OCI-LY7 (cell line): ENCODE data around the gene RUFY3. TPM values are rescaled to one million over a fixed set of nuclear protein-coding genes. Genes with fewer than 3 reads are reported as not detected.

Experiments used
- BruUV-seq: library from RNA; stranded (reverse); fragments of 400-500 nt; replicated peaks from 2 replicates; lab custom pipeline; 2021; lab: Mats Ljungman, UMichigan
- CTCF ChIA-PET: fragments of 300-600 bp; sonication (Branson Sonifier 250); formaldehyde crosslinking; loops from one replicate; lab custom pipeline; 2022; ENCODE audit warnings: antibody characterized with exemption; ENCODE audit not compliant: unreplicated experiment; lab: Charles Lee
- POLR2A ChIA-PET: fragments of 300-600 bp; sonication (Branson Sonifier 250); formaldehyde crosslinking; loops from one replicate; lab custom pipeline; 2022; ENCODE audit warnings: antibody characterized with exemption; lab: Charles Lee
- DNase-seq: peaks from one replicate; pipeline ENCODE4 v3.0.0-alpha.2; 2015; ENCODE audit warnings: low spot score
- H2AFZ ChIP-seq: fragments of 200-600 bp; sonication (generic), shearing (Covaris generic); 2 replicates; pipeline ENCODE4 v1.6.1; 2014; ENCODE audit warnings: mild to moderate bottlenecking, antibody characterized with exemption, low read length, moderate library complexity
- H3K27ac ChIP-seq: fragments of 200-600 bp; sonication (generic); 2 replicates; pipeline ENCODE4 v1.5.1; 2014; ENCODE audit warnings: mixed run types, low read depth, mild to moderate bottlenecking, moderate library complexity, low read length, inconsistent platforms; ENCODE audit not compliant: poor library complexity, severe bottlenecking
- H3K36me3 ChIP-seq: fragments of 200-600 bp; sonication (generic); 2 replicates; pipeline ENCODE4 v1.6.1; 2014; ENCODE audit warnings: mild to moderate bottlenecking, antibody characterized with exemption, low read length, moderate library complexity, mixed read lengths; ENCODE audit not compliant: insufficient read depth
- H3K4me1 ChIP-seq: fragments of 200-600 bp; sonication (generic); 2 replicates; pipeline ENCODE4 v1.5.1; 2014; ENCODE audit warnings: mild to moderate bottlenecking, low read length; ENCODE audit not compliant: insufficient read depth, poor library complexity, severe bottlenecking
- H3K4me2 ChIP-seq: fragments of 200-600 bp; sonication (generic); 2 replicates; pipeline ENCODE4 v1.6.1; 2014; ENCODE audit warnings: mild to moderate bottlenecking, low read length
- H3K4me3 ChIP-seq: fragments of 200-600 bp; sonication (generic); 2 replicates; pipeline ENCODE4 v1.5.1; 2014; ENCODE audit warnings: mild to moderate bottlenecking, low read depth, low read length; ENCODE audit not compliant: poor library complexity, severe bottlenecking
- H3K79me2 ChIP-seq: fragments of 200-600 bp; sonication (generic); 2 replicates; pipeline ENCODE4 v1.6.1; 2016; ENCODE audit warnings: low read depth, mild to moderate bottlenecking, low read length, moderate library complexity, mixed read lengths; ENCODE audit not compliant: insufficient read depth
- H3K9me2 ChIP-seq: fragments of 200-600 bp; sonication (generic); 2 replicates; pipeline ENCODE4 v1.6.1; 2016; ENCODE audit warnings: mild to moderate bottlenecking, low read length, mixed read lengths; ENCODE audit not compliant: insufficient read depth
- H3K9me3 ChIP-seq: fragments of 200-600 bp; sonication (generic); 2 replicates; pipeline ENCODE4 v1.6.1; 2014; ENCODE audit warnings: mild to moderate bottlenecking, mixed run types, low read length, mixed read lengths
- H4K20me1 ChIP-seq: fragments of 200-600 bp; sonication (generic); 2 replicates; pipeline ENCODE4 v1.6.1; 2014; ENCODE audit warnings: mild to moderate bottlenecking, antibody characterized with exemption, low read length, moderate library complexity, mixed read lengths; ENCODE audit not compliant: insufficient read depth
- EZH2phosphoT487 ChIP-seq: fragments of 200-600 bp; sonication (generic); IDR thresholded peaks from 2 replicates; pipeline ENCODE4 v1.6.1; 2018; ENCODE audit warnings: low read depth, borderline replicate concordance, mild to moderate bottlenecking, mixed run types, antibody characterized with exemption, low read length, moderate library complexity, mixed read lengths
- intact Hi-C: fragments of 100-400 bp; cut with micrococcal nuclease; formaldehyde crosslinking; loops from one replicate; pipeline ENCODE4 v1.10.0; 2022; ENCODE audit not compliant: unreplicated experiment
- total RNA-seq, 2 experiments: library from RNA; depleted of rRNA in 1 of 2; stranded (reverse); fragments of >200 nt in 1 of 2; shearing (Covaris generic) in 1 of 2; gene quantifications; 2 replicates each; pipeline ENCODE4 v1.2.3, GENCODE V29; 2014 to 2022
- TF ChIP-seq, protein P1 (sequence below): fragments of 200-600 bp; sonication (generic); conservative IDR thresholded peaks from 2 replicates; pipeline ENCODE4 v1.5.1; 2014; ENCODE audit warnings: mild to moderate bottlenecking, antibody characterized with exemption, low read length, moderate library complexity, mixed read lengths

The RUFY3 gene
- total RNA-seq, 2 experiments from 2014 or later = 36.4 to 52.2 TPM

DNA sequence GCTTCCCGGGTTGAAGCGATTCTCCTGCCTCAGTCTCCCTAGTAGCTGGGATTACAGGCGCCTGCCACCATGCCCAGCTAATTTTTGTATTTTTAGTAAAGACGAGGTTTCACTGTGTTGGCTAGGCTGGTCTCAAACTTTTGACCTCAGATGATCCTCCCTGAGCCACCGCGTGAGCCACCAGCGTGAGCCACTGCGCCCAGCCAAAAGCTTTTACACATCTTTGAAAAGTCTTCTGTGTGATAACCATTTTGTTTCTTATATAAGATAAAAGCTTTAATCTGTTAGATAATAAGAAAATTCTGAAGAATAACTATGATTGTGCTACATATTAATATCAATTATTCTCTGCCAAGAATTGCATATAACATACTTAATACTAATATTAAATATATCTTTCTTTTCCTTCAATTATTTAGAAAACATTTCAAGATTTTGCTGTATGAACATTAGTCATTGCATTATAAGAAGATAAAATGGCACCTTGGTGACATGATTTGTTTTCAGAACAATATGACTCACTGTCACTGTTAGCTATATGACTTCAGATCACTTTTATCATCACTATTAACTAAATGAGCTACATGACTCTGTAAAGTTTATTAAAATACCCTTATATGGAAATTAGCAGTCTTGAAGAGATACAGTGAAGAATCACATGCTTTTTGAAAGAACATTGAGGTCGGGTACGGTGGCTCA is 33.4 kb downstream of the RUFY3 start:
- Histone ChIP-seq H3K79me2 (peaks cover 15% of the 10 kb centered on the region; the same call in 1 of the 2 replicates), H3K9me2 (no peaks in the 10 kb centered on the region), H2AFZ (peak overlapping the region; percentile 92; the same call in 1 of the 2 replicates), H3K4me3 (peak overlapping the region; percentile 60), H3K27ac (peak overlapping the region; percentile 91), H3K4me2 (peak overlapping the region; percentile 74), H3K36me3 (peaks cover 13% of the 10 kb centered on the region; the same call in 1 of the 2 replicates), H3K4me1 (peaks cover 73% of the 10 kb centered on the region), H4K20me1 (no peaks in the 10 kb centered on the region), H3K9me3 (peaks cover 26% of the 10 kb centered on the region)
- intact Hi-C loops = loop anchor here (2.0 to 5.0 kb wide), 7 partner anchors 18 to 242 kb away; partner anchors contain the start of genes GRSF1 and MOB1B
- peak; percentile 35 for DNase-seq
- ChIA-PET CTCF (no interaction called here), POLR2A (interaction anchor here (0.5 to 3.7 kb wide), 20 partner anchors 8 to 242 kb away, joined by 3 to 37 read pairs (median 4); partner anchors contain the start of genes DCK and JCHAIN)
- TSS peak; percentile 78 for BruUV-seq
- TF ChIP-seq EZH2phosphoT487 = no peak
- TF ChIP-seq, protein P1, sequence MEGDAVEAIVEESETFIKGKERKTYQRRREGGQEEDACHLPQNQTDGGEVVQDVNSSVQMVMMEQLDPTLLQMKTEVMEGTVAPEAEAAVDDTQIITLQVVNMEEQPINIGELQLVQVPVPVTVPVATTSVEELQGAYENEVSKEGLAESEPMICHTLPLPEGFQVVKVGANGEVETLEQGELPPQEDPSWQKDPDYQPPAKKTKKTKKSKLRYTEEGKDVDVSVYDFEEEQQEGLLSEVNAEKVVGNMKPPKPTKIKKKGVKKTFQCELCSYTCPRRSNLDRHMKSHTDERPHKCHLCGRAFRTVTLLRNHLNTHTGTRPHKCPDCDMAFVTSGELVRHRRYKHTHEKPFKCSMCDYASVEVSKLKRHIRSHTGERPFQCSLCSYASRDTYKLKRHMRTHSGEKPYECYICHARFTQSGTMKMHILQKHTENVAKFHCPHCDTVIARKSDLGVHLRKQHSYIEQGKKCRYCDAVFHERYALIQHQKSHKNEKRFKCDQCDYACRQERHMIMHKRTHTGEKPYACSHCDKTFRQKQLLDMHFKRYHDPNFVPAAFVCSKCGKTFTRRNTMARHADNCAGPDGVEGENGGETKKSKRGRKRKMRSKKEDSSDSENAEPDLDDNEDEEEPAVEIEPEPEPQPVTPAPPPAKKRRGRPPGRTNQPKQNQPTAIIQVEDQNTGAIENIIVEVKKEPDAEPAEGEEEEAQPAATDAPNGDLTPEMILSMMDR = no peak

DNA sequence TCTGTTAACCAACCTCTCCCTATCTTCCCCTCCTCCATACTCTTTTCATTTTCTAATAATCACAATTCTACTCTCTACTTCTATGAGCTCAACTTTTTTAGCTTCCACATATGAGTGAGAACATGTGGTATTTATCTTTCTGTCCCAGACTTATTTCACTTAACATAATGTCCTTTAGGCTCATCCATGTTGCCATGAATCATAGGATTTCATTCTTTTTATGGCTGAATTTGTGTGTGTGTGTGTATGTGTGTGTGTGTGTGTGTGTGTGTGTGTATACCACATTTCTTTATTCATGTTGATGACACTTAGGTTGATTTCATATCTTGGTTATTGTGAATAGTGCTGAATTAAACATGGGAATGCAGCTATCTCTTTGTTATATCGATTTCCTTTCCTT is 37.4 kb downstream of the RUFY3 start:
- Histone ChIP-seq H3K4me2 (no peak overlapping the region), H3K9me3 (peaks cover 11% of the 10 kb centered on the region), H3K9me2 (no peaks in the 10 kb centered on the region), H3K4me3 (no peak overlapping the region), H3K27ac (no peak overlapping the region), H4K20me1 (no peaks in the 10 kb centered on the region), H3K4me1 (peaks cover 33% of the 10 kb centered on the region), H3K79me2 (no peaks in the 10 kb centered on the region), H2AFZ (no peak overlapping the region), H3K36me3 (peaks cover 11% of the 10 kb centered on the region; the same call in 1 of the 2 replicates)
- CTCF ChIA-PET = no interaction called here
- intact Hi-C loops = no loop called here
- POLR2A ChIA-PET = interaction anchor here (0.6 to 3.0 kb wide), 21 partner anchors 9 to 1073 kb away, joined by 3 to 10 read pairs (median 3); no protein-coding TSS in a partner anchor
- no peak for DNase-seq
- BruUV-seq = no TSS peak
- TF ChIP-seq, protein P1 = no peak
- no peak for TF ChIP-seq EZH2phosphoT487
